ENCODE results near the gene ARHGAP26.

The ARHGAP26 gene

DNA sequence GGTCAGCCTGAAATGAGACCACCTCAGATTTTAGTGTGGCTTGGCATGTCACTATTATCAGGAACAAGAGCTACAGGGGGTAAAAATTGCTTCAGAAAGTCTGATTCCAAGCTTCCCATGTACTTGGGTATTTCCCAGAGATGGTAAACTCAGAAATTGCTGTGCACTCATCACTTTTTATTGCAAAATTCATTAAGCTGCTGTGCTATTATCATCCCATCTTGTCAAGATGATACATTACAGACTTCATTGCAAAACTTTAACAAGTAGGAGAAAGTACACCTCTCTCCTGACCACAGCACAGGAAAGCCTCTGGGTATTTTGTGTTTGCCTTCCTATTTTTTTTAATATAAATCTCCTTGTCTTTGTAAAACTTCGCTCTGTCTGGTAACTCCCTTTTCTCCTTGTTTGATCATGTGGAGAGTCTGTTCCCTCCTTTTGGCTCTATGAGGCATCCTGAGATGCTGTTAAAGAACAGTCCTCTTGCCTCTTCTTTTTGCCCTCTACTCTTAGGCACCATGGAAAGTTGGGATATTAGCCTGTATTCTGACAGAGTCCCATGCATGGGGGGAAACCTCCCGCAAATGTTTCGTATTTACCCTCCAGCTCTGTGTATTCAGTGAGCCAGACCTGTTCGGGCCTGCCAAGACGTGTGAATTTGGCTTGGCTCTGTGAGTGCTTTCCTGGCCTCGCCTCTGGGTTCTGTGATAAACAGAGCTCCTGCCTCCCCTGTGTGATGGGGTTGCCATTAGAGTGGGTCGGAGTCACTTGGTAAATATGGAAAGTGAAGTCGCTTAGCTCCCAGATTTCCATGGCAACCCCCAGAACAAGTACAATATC lies 372.6 kb downstream of the ARHGAP26 start:
- in situ Hi-C loops (cut with HindIII; ENCODE audit: low sequenced_read_pairs): no loop called here

DNA sequence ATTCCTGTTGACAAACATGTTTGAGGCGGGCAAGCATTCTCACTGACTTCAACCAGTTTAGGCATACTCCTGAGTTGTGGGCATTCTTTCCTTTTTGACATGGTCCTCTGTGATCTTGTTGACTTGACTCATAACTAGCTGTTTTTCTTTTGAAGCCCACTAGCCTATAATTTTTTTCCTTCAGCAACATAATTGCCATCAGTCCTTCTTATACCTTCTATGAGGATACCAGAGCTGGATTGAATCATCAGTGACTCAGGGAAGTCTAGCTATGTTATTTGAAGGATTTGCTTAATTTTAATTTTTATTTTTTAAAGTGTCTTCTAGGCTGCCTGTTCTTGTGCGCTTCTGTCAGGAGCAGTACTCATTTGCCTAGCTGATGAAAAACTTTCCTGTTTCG lies 373.8 kb downstream of the ARHGAP26 start:
- in situ Hi-C loops (cut with HindIII; ENCODE audit: low sequenced_read_pairs): no loop called here

DNA sequence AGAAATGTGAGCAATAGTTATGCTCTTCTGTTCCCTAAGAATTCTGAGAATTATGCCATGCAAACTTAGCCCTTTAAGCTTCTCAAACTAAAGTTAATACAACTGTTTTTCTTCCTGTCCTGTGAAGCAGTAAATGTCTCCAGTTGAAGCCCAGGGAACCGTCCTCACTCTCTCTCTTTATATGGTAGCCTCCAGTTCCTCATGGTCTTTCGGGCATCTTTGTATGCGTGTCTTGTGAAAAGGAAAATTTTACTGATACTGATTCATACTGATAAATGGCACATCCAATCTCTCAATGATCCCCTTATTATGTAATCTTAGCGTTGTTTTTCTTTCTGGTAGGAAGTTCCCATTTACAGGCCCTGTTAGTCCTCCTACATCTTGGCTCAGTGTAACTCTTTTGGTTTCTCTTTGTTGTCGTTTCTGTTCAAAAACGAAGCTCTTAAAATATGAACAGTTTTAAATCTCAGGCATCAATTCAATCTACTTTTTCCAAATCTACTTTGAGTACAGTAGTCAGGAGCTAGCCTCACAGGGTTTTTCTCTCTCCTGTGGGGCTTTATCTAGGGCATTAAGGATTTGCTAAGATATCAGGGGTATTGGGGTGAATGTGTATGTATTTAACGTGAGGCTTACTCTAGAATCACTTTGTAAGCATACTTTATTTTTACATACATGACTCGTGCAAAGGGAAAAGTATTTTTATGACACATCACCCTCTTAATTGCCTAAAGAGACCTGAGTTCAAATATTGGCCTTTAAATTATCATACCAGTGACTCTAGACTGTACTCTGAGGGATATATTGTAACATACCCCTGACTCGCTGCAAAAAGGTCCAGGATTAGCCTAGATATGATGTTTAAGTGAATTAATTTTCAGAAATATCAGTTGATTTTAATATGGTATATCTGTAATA lies 375.3 kb downstream of the ARHGAP26 start:
- in situ Hi-C loops (cut with HindIII; ENCODE audit: low sequenced_read_pairs): no loop called here

DNA sequence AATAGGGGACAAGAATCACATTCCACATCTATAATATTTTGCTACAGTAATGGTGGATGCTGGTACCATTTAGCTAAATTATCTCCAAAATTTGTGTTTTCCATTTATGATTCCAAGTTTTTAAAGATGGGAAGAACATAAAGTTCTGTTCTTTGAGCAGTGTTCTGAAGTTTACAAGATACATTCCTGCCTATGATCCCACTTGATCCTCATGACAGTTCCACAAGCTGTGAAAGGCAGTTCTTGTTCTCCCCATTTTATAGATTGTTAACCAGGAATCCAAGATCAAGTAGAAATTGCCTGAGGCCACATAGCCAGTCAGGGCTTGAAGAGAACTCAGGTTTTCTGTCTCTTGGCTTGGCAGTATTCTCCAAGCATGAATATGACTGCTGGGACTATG lies 376.0 kb downstream of the ARHGAP26 start:
- in situ Hi-C loops (cut with HindIII; ENCODE audit: low sequenced_read_pairs): no loop called here

DNA sequence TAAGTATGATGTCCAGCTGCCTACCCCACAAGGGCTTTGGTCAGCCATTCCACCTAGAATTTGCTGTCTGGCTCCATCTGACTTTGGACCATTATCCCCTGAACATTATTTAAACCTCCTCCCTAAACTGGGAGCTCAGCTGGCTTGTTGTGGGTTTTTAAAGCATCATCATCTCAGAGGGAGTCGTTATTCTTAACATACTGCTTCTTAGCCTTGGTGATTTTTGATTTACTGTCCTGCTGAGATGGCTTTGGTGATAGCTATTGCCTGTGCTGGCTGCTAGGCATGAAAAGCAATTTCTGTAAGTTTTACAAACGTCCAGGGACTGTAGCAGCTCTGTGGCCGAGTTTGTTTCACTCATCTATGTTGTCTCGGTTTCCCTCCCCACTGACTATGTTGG lies 377.2 kb downstream of the ARHGAP26 start:
- in situ Hi-C loops (cut with HindIII; ENCODE audit: low sequenced_read_pairs): no loop called here

DNA sequence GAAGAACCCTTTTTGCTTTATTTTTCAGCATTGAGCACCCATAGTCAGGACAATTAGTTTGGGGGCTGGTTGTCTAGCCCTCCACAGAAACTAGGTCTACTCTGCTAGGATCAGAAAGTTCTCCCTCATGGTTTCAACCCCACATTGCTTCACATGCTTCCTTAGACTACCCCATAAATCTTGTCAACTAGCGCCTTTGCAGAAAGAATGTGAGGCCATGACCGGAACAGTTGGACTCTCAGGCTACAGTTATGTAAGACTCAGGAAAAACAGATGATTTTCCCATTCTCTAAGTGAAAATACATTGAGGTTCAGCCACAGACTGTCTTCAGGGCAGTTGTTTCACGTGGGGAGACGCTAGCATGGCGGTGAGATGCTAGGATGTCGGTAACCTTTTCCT lies 377.7 kb downstream of the ARHGAP26 start:
- in situ Hi-C loops (cut with HindIII; ENCODE audit: low sequenced_read_pairs): no loop called here

DNA sequence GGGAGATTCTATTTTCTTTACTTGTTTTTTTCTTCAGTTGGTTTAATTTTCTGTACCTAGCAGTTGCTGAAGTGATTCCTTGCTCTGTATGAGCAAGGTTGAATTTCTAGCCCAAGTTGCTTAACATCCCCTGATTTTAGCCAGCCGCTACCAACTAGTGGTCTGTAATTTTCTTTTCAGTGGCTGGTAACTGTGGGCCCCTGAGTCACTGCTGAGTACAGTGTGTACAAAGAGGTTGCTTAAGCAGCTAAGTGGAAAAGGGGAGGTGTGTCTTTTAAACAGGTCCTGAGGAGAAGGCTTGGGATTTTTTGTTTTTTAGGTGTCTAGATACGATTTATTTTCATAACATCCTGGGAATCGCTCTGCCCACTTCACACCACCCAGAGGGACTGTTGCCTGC lies 378.6 kb downstream of the ARHGAP26 start:
- in situ Hi-C loops (cut with HindIII; ENCODE audit: low sequenced_read_pairs): no loop called here

DNA sequence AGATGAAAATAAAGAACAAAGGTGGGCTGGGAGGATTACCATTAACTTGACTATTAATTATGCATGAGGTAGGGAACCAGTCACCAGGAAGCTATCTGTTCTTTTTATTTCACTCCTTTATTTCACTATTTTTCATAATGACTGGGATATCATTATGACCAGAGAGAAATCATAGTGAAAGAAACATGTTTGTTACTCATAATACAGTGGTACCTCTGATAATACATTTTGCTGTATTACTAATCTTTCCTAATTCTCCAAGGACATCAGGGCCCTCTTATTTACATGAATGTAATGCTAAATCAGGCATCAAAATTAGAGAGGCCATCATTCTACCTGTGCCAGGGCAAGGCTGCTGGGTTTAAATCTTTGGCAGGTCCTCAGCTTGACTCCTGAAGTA lies 379.6 kb downstream of the ARHGAP26 start:
- in situ Hi-C loops (cut with HindIII; ENCODE audit: low sequenced_read_pairs): no loop called here

DNA sequence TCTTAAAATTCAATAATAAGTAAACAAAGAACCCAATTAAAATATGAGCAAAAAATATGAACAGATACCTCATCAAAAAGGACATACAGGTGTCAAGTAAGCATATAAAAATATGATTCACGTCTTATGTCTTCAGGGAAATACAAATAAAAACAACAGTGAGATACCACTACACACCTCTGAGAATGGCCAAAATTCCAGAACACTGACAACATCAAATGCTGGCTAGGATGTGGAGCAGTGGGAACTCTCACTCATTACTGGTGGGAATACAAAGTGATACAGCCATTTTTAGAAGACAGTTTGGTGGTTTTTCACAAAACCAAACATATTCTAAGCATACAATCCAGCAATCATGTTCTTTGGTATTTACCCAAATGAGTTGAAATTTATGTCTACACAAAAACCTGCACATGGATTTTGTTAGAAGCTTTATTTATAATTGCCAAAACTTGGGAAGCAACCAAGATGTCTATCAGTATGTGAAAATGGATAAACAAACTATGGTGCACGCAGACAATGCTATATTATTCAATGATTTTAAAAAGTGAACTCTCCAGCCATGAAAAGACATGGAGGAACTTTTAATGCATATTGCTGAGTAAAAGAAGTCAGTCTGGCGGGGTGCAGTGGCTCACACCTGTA lies 381.0 kb downstream of the ARHGAP26 start:
- in situ Hi-C loops (cut with HindIII; ENCODE audit: low sequenced_read_pairs): no loop called here

DNA sequence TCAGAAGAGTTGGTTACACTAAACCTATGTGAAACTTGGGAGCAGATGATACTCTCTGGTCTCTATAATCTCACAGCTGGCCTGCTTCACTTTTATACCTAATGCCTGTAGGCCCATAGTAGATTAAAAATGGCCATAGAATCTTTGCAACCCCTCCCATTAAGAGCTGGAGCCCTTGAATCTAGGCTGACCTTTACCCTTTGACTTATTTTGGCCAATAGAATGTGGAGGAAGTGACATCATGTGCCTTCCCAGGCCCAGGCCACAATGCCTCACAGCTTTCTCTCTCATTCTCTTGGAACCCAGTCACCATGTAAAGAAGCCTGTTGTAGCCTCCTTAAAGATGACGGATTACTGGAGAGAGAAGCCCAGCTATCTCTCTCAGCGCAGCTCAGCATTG lies 382.3 kb downstream of the ARHGAP26 start:
- in situ Hi-C loops (cut with HindIII; ENCODE audit: low sequenced_read_pairs): no loop called here

DNA sequence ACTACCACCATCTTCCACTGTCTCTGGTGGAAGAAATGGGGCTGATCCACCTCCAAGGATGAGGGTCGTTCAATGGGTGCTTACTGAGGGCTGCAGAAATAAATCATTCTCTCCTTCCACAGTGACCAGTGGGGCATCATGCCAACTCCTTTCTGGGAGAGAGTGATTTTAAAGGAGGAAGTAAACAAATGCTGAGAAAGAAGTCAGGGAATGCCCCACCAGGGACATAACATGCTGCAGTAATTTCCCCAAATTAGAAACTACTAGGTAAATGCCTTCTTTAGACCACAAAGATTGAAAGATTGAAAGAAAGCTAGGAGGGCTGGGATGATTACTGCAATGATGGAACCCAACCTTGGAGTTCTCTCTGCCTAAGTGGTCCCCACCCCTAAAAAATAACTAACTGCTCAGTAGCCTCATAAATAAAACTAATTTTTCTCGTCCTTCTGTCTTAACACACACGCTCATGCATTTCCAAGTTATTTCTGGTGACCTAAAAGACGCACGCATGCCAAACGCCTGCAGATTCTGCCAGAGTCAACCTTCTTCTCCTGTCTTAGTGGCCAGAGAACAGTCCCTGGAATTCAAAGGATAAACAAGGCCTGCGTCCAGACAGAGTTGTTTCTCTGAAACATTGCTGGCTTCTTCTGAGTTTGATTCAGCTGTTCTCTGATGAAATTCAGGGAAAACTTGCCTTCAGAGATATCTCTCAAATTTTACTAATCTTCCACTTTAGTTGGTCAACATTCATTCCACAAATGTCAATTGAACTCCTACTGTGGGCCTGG lies 383.3 kb downstream of the ARHGAP26 start:
- in situ Hi-C loops (cut with HindIII; ENCODE audit: low sequenced_read_pairs): no loop called here

DNA sequence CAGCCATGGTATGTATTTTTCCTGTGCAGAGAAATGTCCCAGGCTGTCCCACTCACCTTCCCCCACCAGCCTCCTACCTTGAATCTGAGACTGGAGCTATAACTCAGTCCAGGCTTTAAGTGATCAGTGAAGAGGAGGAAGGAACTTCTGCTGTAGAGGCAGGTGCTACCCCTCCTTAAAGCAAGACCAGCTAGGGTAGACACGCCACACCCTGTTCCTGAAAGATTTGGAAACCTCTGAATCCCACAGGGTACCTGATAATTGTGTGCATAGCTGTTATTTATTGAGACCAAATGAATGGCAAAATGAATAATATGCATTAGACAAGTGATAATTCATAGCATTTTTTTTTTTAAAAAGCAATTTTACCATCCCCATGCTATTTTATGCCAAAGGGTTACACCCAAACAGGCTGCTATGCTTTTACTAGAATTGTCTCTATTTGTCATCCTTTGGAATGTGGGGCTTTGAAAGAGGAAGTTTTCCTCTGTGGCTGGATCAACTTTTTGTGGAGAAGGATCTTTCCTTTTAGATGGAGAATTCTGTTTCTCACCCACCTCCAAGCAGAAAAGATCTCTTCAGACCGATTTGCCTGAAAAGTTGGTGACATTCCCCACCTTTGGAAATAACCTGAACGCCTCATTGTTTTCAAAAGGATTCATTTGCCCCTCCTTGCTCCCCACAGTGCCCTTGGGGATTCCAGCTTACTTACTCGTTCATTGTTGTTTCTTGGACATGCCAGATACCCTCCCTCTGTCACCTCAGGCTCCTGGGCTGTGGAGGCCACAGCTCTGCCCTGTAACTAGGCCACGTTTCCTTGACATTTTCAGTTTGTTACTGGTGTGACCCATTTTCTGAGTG lies 384.6 kb downstream of the ARHGAP26 start:
- in situ Hi-C loops (cut with HindIII; ENCODE audit: low sequenced_read_pairs): no loop called here

DNA sequence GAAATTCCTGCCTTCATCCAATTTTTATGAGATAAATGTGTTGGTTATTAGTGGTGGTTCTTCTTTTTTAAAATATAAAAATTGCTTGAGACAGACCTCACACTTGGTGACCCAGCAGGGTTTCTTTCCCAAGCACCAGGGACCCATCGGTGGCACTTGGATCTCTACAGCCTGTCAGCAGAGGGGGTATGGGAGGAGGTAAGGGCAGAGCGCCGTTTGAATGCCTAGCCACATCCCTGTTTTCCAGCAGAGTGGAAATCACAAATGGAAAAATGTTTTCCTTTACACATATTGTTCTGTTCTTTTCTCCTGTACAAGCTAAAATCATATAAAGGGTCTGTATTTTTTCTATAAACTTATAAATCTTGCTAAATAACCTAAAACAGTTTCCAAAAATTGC lies 385.3 kb downstream of the ARHGAP26 start:
- in situ Hi-C loops (cut with HindIII; ENCODE audit: low sequenced_read_pairs): no loop called here

DNA sequence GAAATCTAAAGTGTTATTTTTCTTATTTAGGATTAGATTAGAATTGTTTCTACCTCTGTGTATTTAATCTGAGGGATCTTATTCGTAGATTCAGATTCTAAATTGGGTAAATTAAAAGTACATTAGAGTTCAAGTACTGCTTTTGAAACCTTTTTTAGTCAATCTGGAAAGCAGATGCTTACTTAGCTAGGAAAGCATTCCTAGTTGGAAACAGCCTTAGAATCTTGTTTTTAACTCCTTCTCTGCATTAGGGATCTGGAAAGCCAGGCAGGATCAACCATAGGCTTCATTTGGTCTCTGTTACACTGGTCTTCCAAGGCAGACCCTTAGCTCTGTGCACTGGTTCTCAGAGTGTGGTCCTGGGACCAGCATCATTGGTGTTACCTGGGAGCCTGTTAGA lies 385.9 kb downstream of the ARHGAP26 start:
- in situ Hi-C loops (cut with HindIII; ENCODE audit: low sequenced_read_pairs): no loop called here

DNA sequence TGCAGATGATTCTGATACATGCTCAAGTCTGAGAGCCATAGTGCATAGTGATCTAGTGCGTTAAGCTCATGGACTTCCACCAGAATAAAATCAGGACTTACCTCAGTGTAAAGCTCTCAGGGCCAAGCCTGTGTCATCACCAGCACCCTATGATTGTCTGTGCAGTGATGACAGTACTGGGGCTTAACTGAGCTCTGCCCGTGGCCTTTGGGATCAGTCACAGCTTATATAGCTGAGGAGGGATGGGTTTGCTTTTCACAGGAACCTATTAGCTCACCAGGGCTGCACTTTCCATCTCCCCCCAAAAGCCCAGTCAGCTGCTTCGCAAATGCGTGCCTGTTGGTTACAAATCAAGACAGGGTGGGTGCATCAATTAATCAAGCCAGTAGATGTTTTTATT lies 386.4 kb downstream of the ARHGAP26 start:
- in situ Hi-C loops (cut with HindIII; ENCODE audit: low sequenced_read_pairs): no loop called here

DNA sequence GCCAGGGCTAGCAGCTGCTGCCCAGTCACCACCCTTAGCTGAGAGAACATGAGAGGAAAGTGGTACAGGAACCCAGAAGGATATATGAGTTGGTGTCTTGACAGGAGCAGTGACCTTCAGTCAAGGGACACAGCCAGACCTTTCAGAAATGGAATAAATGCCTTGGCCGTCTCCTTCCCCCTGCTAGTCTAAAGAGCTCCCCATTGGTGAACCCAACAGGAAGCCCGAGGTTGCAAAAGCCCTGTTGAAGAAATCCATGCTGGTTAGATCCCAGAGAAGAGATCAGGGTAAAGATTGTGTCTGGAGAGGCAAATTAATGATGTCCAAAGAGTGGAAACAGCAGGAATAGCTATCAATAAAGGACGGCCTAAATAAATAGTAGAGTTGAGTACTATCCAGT lies 388.9 kb downstream of the ARHGAP26 start:
- in situ Hi-C loops (cut with HindIII; ENCODE audit: low sequenced_read_pairs): no loop called here

DNA sequence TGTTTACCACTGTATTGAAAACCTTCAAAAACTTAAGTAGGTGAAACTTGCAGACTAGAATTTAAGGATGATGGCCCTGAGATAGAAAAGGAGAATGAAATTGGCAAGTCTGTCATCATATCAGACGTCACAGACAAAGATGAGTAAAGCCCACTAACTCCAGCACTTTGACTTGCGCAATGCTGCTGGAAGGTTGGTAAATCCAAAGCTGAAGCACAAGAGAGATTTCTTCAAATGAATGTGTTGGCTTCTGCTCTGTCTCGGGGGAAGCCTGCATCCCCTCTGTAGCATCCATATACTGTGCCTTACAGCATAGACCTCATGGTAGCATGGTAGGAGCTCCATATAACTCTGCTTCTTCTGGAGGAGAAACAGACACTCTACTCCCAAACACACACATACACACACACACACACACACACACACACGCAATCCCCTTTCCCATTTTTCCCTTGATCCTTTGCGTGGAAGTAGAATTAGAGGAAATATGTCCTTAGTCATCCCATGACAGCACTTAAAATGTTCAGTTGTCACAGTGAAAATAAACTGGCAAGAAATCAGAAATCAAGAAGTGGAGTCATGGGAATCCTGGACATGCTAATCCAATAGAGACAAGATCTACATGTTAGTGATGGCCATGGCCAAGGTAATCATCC lies 391.8 kb downstream of the ARHGAP26 start:
- in situ Hi-C loops (cut with HindIII; ENCODE audit: low sequenced_read_pairs): no loop called here

DNA sequence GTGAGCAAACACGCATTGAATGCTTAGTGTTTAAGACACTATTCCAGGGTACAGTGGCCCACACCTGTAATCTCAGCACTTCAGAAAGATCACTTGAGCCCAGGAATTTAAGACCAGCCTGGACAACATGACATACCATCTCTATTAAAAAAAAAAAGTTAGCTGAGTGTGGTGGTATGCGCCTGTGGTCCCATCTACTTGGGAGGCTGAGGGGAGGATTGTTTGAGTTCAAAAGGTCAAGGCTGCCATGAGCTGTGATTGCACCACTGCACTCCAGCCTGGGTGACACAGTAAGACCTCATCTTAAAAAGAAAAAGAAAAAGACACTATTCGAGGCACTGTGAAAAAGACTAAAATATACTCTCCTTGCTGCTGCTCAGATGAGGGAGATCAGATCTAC lies 392.6 kb downstream of the ARHGAP26 start:
- in situ Hi-C loops (cut with HindIII; ENCODE audit: low sequenced_read_pairs): no loop called here

DNA sequence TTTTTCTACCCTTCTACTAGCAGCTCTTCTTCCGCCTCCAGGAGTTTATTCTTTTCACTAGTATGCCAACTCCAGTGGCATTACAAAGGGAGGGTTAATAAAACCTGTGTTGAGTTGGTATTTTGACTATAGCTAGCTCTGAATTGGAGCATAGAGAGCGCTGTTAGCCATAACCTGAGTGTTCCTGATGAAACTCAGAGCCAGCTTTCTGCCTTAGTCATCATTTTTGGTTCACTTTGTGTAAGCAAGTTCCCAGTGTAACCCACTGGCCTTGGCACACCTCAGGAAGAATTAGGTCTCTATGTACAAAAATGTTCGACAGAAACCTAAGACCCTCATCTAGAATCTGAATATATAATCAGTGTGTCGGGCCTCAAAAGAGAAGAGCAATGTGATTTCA lies 394.4 kb downstream of the ARHGAP26 start:
- in situ Hi-C loops (cut with HindIII; ENCODE audit: low sequenced_read_pairs): no loop called here

Data from endothelial cell of hepatic sinusoid (primary cell).